GM21515 (cell line): ENCODE data around the gene GRM2.
A peak's percentile ranks its signal among the peaks of the same experiment; 100 is the strongest.

Experiments used
- ATAC-seq: cut with Tn5 transposase; IDR thresholded peaks from one replicate; pipeline ENCODE4 v1.9.1; 2021; ENCODE audit not compliant: unreplicated experiment

Gene GRM2

GRCh38 chr3:51706788-51707731 is at the start of gene GRM2:
Gene GRM2 (plus strand): TSS chr3:51707068. CDS start chr3:51708984, 1,916 bp downstream.
- ATAC-seq: no peak

GRCh38 chr3:51657234-51657633 is 49.6 kb upstream of the GRM2 start:
- ATAC-seq: no peak

- no peak for ATAC-seq
Measured at GRCh38 chr3:51659942-51660341, 46.9 kb upstream of the GRM2 start.

GRCh38 chr3:51662456-51662855 is 44.4 kb upstream of the GRM2 start:
- ATAC-seq: no peak

- ATAC-seq: no peak
Measured at GRCh38 chr3:51668756-51669155, 38.1 kb upstream of the GRM2 start.

DNA sequence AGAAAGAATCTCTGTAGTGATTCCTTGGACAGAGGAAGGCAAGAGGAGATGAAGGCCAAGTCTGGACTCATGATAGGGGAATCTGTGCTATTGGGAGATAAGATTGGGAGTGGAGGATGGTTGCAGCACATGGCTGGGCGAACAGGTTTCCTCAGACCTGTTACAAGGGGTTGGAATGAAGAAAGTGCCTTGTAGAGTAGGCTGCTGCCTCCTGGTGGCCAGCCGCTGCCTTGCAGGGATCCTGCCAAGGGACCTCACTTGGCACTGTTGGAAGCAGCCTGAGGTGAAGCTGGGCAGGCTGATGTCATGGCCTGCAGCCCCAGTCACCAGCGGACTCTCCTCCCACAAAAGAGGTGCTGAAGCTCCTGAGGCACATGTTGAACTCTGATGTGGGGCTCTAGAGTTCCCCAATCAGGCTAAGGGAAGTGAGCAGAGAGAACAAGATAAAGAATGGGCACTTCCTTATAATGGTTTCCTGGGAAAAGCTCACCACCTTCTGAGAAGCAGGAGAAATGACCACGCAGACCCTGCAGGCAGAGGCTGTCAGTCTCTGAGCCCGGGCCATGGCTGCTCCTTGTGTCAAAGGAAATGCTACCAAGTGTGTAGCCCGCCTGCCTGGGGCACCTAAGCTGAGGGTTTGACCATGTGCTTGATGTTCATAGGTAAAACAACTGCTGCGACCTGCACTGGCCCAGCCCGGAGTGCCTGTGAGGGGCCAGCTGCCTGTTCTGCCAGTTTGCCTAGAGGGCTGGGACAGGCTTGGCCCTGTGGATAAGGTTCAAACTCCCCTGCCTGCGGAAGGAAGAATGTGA is 37.4 kb upstream of the GRM2 start:
- peak; percentile 26 for ATAC-seq

DNA sequence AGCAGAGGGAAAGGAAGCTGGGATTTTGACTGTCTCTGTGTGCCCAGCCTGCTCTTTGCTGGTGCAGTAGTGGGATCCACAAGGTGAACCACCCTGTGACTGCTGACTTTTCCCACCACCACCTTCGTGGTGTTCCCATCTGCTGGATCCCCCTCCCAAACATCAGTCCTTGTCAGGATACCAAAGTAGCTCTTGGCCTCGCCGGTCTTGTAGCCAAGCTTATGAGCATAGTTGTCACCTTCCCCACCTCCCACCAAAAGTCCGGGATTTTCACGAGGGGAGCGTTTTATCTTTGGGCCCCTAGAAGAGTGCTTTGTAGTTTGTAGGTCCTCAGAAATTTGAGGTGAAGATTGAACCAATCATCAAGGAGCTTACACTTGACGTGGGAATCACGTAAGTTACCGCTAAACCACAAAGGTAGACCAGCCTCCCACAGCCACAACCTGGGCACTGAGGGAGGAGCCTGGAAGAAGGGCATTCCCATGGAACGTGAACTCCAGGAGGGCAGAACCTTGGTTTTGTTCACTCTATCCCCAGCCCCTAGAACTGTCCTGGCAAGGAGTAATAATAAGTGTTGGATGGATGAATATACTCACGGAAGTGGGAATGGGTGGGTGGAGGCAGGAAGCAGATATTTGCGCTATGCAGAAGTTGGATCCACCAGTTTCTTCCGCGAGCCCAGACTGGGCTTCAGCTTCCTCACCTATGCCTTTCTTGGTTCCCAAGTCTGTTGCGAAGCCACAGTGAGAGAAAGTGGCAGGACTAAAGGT is 36.6 kb upstream of the GRM2 start:
- no peak for ATAC-seq

GRCh38 chr3:51670823-51671733 is 35.8 kb upstream of the GRM2 start, which contains the start of gene TEX264:
Gene TEX264 (plus strand): TSS chr3:51671252. CDS start chr3:51674305, 3,053 bp downstream.
- ATAC-seq: peak; percentile 78

- ATAC-seq: peak; percentile 49
Measured at GRCh38 chr3:51671734-51672475, 35.0 kb upstream of the GRM2 start.

DNA sequence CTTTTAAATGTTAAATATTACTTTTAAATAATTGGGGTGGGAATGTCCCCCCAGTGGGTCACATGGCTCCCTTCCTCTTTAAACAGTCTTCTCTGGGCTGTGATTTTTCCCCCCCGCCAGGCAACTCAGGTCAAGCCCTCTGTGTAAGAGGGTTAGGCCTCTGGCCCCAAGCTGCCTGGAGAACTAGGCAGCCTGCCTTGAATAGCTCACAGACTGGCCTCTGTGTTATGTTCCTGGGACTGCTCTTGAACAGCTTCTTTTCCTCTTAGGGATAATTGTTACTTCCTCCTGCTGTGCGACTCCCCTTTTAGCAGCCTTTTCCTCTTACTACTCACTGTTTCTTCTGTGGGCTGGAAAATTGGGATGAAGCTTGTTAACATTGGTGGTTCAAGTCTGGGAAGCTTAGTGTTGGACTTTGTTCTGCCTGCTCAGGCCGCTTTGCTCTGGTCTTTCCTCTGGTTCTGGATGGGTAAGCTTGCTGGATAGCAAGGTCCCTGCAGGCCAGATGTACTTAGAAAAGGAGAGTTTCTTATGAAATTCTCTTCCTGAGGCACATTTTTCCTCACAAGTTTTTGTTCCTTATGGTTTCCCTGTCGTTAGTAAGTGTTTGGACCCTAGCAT is 33.6 kb upstream of the GRM2 start:
- ATAC-seq: no peak

DNA sequence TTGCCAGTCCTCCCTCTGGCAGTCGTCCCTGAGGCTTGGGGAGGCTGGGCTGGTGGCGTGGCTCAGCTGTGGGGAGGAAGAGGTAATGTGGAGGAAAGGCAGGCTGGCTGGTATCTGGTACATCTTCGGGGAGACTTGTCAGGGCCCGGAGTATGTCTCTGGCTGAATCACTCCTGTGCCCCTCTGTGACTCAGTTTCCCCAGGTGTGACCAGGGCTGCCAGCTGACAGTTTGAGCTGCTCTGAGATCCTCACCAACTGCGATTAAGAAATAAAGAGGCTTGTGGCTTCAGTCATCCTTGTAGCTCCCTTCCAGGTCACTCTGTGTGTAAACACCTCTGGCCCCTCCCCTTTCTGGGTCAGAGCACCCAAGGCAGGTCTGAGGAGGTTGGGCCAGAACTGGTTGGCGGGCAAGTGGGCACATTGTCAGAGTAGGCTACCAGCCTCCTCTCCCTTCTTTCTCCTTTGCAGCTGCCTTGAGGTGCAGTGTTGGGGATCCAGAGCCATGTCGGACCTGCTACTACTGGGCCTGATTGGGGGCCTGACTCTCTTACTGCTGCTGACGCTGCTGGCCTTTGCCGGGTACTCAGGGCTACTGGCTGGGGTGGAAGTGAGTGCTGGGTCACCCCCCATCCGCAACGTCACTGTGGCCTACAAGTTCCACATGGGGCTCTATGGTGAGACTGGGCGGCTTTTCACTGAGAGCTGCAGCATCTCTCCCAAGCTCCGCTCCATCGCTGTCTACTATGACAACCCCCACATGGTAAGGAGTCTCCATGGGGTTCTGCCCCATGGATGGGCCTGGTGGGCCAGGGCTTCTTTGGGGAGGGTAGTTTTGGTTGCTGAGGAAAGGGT is 32.8 kb upstream of the GRM2 start:
- no peak for ATAC-seq

DNA sequence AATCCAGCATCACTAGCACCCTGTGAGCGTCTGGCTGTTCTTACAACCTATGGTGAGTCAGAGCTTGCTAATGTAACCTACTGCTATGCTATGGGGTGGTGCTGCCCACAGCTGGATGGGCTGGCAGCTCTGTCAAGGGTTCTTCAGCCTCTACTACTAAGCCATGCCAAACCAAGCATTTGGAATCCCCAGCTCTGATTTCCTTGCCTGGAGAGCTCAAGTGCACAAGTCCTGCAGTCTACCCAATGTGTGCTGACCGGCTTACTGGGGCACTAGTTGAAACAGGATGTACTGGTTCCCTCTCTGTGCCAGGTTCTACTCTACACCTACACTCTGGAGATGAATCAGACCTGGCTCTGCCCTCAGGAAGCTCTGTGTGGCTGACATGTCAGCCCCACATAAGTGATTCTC is 31.7 kb upstream of the GRM2 start:
- no peak for ATAC-seq

DNA sequence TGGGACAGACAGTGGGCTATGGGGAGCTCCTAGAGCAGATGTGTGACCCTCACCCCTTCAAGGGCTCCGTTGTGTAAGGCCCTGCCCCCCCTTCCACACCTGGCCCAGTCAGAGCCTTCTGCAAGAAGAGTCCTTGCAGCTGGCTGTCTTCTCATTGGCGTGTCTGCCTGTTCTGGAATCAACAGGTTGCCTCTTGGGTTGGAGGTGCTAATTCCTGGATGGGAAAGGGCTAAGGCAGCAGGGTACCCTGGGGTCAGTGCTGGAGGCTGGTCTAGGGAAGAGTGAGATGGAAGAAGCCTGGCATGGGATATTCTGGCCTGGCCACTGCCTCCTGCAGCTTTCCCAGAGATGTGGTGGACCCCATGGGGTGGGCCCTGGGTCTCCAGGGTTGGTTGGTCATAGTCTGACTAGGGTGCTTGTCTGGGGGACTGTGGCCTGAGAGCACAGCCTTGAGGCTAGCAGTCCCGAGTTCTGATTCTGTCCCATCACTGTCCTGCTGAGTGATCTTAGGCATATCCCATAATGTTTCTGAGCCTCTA is 30.7 kb upstream of the GRM2 start:
- no peak for ATAC-seq

DNA sequence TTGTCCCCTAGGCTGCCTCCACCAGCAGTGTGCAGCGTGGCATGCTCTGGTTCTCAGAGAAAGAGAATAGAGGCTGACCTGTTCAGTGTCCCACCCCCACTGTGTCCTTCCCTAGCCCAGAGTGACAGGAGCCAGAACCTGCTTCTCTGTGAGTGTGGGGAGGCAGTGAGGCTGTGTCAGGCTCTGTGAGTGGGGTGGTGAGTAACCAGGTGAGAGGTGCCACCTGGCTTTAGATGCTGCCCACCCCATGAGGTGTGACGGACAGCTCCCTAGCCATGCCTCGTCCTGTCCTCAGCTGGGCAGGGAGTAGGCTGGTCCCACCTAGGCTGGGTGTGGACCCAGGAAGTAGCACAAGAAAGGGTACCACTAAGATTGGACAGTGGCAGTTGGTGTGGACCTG is 29.5 kb upstream of the GRM2 start:
- ATAC-seq: no peak

DNA sequence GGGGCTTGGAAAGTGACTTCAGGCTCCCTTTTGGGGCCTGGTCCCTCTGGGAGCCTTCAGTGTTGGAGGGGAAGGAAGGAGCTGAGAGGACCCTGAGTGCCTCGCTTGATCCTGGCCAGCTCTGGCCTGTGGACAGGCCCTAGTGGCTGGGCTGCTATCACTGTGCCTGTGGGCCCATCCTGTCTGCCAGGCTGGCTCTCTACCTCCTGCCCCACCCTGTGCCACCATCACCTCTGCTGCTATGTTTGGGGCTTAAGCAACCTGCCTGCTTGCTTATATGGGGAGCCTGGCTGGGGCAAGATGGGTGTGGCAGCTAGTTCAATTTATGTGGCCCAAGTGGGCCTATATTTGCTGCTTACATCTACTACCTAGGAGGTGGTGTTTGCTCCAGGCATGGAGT is 28.7 kb upstream of the GRM2 start:
- no peak for ATAC-seq

GRCh38 chr3:51678641-51679040 is 28.2 kb upstream of the GRM2 start:
- ATAC-seq: no peak

DNA sequence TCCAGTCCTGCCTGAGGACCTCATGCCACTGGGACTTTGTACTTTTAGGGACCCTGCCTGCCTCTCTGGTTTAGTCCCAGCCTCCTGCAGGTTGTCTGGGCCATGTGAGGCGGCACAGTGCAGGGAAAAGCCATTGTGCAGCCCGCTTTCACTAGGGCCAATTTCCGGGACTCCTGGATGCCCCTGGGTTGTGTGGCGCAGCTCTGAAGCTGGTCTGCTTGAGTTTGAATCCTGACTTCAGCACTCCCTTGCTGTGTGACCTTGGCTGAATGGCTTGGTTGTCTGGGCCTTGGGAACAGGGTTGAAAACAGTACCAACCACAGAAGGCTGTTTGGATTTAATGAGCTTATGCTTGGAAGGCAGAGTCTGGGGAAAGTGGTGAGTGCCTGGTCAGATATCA is 27.6 kb upstream of the GRM2 start:
- ATAC-seq: no peak

DNA sequence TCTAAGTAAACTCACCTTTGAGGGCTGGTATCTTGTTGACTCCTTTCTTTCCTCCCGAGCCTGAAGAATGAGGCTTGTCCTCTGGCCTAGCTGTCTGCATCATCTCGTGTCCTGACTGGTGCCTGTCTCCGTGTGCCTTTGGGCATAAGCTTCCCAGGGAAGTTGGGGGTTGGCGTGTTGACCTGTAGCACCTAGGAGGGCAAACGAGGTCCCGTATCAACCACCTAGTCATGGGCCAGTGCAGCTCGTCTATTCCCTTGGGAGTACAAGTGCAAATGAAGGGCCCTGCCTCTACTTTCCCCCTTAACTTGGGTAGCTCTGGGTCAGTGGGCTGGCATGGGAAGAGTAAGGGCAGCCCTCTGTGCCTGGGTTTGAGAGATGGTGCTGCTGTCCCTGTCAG is 27.1 kb upstream of the GRM2 start:
- no peak for ATAC-seq
